GM13977 (cell line): ENCODE data around the gene SIGLEC11.
A peak's percentile ranks its signal among the peaks of the same experiment; 100 is the strongest.

ENCODE experiments used
- DNase-seq: peaks from one replicate; pipeline ENCODE4 v3.0.0; 2012; ENCODE audit warnings: low spot score
- CTCF ChIP-seq: IDR thresholded peaks from 2 replicates; pipeline ENCODE4 v1.5.1; 2012; ENCODE audit warnings: mild to moderate bottlenecking, control low read depth; ENCODE audit not compliant: insufficient read depth; ENCODE audit errors: extremely low read depth, missing control alignments
- in situ Hi-C: fragments of 300-500 bp; cut with MboI; formaldehyde crosslinking; loops from one replicate; pipeline ENCODE4 v1.12.0; 2022; ENCODE audit warnings: low sequenced_read_pairs, low pct_unique_long_range_greater_than_20kb, mixed read lengths, inconsistent platforms; ENCODE audit not compliant: unreplicated experiment

Gene SIGLEC11

DNA sequence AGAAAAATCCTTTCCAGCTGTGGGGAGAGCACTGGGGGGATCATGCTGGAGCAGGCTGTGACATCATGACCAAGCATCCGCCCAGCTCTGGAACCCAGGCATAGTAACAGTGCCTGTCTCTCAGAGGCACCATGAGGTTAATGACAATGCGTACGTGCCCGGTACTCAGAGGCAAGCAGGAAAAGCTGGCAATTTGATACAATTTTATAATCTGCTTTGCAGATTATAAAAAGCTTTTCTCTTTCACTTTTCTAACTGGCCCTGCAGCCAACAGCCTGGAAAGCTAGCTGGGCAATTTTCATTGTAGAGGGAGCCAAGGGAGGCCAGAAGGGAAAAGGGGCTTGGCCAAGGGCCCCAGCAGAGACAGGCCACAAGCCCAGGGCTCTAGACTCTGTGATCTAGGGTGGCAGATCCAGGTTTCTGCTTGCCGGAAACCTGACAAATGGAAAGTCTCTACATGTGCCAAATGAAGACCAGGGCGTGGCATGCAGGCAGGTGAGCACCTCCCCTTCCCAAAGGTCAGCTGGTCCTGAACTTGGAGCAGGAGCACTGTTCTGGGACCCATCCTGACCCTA, 41.5 kb upstream of the SIGLEC11 start:
- in situ Hi-C loops, result no loop called here
- no peak for DNase-seq
- no peak for TF ChIP-seq CTCF

DNA sequence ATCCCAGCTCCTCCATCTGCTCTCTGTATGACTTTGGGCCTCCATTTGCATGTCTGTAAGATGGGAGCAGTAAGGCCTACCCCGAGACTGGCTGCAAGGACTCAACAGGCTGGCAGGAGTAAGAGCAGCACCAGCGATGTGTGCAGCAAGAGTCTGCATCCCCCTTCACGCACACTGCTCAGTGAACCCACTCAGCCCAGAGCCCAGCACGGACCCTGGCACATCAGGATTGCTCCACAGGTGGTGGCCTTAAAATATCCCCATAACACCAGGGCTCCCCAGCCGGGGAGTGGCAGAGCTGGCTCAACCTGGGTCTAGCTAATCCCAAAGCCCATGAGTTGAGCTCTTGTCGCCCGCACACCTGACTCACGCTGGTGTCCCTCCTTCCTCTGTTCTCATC, 40.8 kb upstream of the SIGLEC11 start:
- in situ Hi-C loops, result no loop called here

GRCh38 chr19:50000841-50001557, 40.0 kb upstream of the SIGLEC11 start:
- no peak for DNase-seq
- in situ Hi-C loops, result no loop called here
- TF ChIP-seq CTCF, result no peak

More for the DNA sequence above, 40.8 kb upstream of the SIGLEC11 start:
- no peak for DNase-seq
- no peak for TF ChIP-seq CTCF

- TF ChIP-seq CTCF, result no peak
- DNase-seq, result no peak
- in situ Hi-C loops, result no loop called here
These were observed 39.3 kb upstream of the SIGLEC11 start for GRCh38 chr19:50000038-50000840.

- in situ Hi-C loops, result no loop called here
- TF ChIP-seq CTCF, result no peak
- no peak for DNase-seq
These were observed 38.5 kb upstream of the SIGLEC11 start for GRCh38 chr19:49999371-50000010.

DNA sequence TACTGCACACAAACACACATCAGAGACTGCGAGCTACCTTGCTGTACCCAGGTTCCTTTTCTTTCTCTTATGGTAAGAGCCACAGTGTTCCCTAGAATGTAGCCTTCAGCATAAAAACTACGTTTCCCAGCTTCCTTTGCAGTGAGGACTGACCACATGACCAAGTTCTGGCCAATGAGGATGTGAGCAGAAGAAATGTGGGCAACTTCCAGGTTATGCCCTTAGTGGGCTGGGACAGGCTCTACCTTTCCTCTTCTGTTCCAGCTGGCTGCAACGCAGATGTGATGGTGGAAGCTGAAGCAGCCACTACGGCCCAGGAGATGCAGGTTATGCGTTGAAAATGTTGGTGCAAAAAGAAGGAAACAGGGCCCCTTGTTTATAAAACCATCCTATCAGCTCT, 36.7 kb upstream of the SIGLEC11 start:
- peak; percentile 64 for DNase-seq
- in situ Hi-C loops, result no loop called here
- no peak for TF ChIP-seq CTCF
